Measurements from ENCODE around the gene RASAL3. TPM values are rescaled to one million over a fixed set of nuclear protein-coding genes. Genes with fewer than 3 reads are reported as not detected.

Gene RASAL3
- total RNA-seq, 1 donor from 2014 or later = not detected

- TF ChIP-seq CTCF (conservative IDR thresholded peaks at IDR 0.05) = peak; percentile 37
- Mint-ChIP-seq H3K27ac (no peak overlapping the region), H3K4me3 (peak overlapping the region; percentile 64), H3K36me3 (no peaks in the 10 kb centered on the region), H3K27me3 (peaks cover 56% of the 10 kb centered on the region), H3K4me1 (ENCODE audit: unreplicated experiment) (peaks cover 13% of the 10 kb centered on the region), H3K9me3 (peaks cover 6% of the 10 kb centered on the region)
- DNase-seq (ENCODE audit: extremely low spot score, unreplicated experiment) = no peak
Measured at GRCh38 chr19:15453091-15453578, 11.2 kb downstream of the RASAL3 start.

- Mint-ChIP-seq H3K9me3 (peaks cover 6% of the 10 kb centered on the region), H3K4me3 (peak overlapping the region; percentile 75), H3K4me1 (ENCODE audit: unreplicated experiment) (peaks cover 13% of the 10 kb centered on the region), H3K27me3 (peaks cover 51% of the 10 kb centered on the region), H3K36me3 (no peaks in the 10 kb centered on the region), H3K27ac (peak overlapping the region; percentile 74)
- no peak for TF ChIP-seq CTCF (conservative IDR thresholded peaks at IDR 0.05)
- DNase-seq (ENCODE audit: extremely low spot score, unreplicated experiment) = no peak
Measured at GRCh38 chr19:15452111-15453047, 12.0 kb downstream of the RASAL3 start.

- no peak for TF ChIP-seq CTCF (conservative IDR thresholded peaks at IDR 0.05)
- Mint-ChIP-seq H3K4me1 (ENCODE audit: unreplicated experiment) (peaks cover 13% of the 10 kb centered on the region), H3K36me3 (no peaks in the 10 kb centered on the region), H3K27ac (peak overlapping the region; percentile 88), H3K27me3 (peaks cover 34% of the 10 kb centered on the region), H3K4me3 (peak overlapping the region; percentile 95), H3K9me3 (peaks cover 6% of the 10 kb centered on the region)
- no peak for DNase-seq (ENCODE audit: extremely low spot score, unreplicated experiment)
Measured at GRCh38 chr19:15450528-15450890, 13.8 kb downstream of the RASAL3 start.

- peaks cover 6% of the 10 kb centered on the region for H3K9me3 Mint-ChIP-seq
- no peaks in the 10 kb centered on the region for H3K36me3 Mint-ChIP-seq
- peak within 1 kb of the TSS; percentile 88 for H3K27ac Mint-ChIP-seq
- DNase-seq (ENCODE audit: extremely low spot score, unreplicated experiment) = peak; percentile 86
- peaks cover 13% of the 10 kb centered on the region for H3K4me1 Mint-ChIP-seq (ENCODE audit: unreplicated experiment)
- TF ChIP-seq CTCF (conservative IDR thresholded peaks at IDR 0.05) = no peak
- H3K4me3 Mint-ChIP-seq = peak within 1 kb of the TSS; percentile 95
- H3K27me3 Mint-ChIP-seq = peaks cover 28% of the 10 kb centered on the region
Measured at GRCh38 chr19:15449620-15450527, 14.5 kb downstream of the RASAL3 start, which contains the start of gene WIZ. Gene WIZ, minus strand, starts transcription at chr19:15449956. Its CDS starts 1,649 bp downstream, at chr19:15448307.
